K562 (cell line): Measurements from ENCODE around the gene FRG2B.

ENCODE experiments used
- IRF9 ChIP-seq: fragments of 450-650 bp; IDR thresholded peaks from 2 replicates; pipeline ENCODE4 v1.6.1; 2016; ENCODE audit warnings: missing biosample characterization, missing genetic modification characterization
- OTX1 ChIP-seq: fragments of 450-650 bp; formaldehyde crosslinking; IDR thresholded peaks from 2 replicates; pipeline ENCODE4 v1.4.0; 2022; ENCODE audit warnings: mild to moderate bottlenecking
- RFX5 ChIP-seq: IDR thresholded peaks from 2 replicates; pipeline ENCODE4 v1.6.1; 2011; ENCODE audit warnings: low read depth, mild to moderate bottlenecking, improper control_type of control experiment, low read length

- no peak for TF ChIP-seq OTX1 (CRISPR knock-in tag)
- no peak for TF ChIP-seq IRF9 (tag)
- no peak for TF ChIP-seq RFX5
Observed at GRCh38 chr10:133614830-133615580, 11.6 kb downstream of the FRG2B start.
